PC-3 (cell line): ENCODE data around the gene CFAP410.

Experiments
- EZH2phosphoT487 ChIP-seq: fragments of 300-600 bp; sonication (generic); IDR thresholded peaks from 2 replicates; pipeline ENCODE4 v1.6.1; 2018; ENCODE audit warnings: mild to moderate bottlenecking, antibody characterized with exemption, low read length, borderline replicate concordance
- TF ChIP-seq, protein P1 (sequence below): fragments of 300-600 bp; sonication (generic); conservative IDR thresholded peaks from 2 replicates; pipeline ENCODE4 v1.5.1; 2017; ENCODE audit warnings: antibody characterized with exemption, low read depth, mild to moderate bottlenecking, low read length

GRCh38 chr21:44332383-44332782, 6.8 kb downstream of the CFAP410 start:
- TF ChIP-seq, protein P1, sequence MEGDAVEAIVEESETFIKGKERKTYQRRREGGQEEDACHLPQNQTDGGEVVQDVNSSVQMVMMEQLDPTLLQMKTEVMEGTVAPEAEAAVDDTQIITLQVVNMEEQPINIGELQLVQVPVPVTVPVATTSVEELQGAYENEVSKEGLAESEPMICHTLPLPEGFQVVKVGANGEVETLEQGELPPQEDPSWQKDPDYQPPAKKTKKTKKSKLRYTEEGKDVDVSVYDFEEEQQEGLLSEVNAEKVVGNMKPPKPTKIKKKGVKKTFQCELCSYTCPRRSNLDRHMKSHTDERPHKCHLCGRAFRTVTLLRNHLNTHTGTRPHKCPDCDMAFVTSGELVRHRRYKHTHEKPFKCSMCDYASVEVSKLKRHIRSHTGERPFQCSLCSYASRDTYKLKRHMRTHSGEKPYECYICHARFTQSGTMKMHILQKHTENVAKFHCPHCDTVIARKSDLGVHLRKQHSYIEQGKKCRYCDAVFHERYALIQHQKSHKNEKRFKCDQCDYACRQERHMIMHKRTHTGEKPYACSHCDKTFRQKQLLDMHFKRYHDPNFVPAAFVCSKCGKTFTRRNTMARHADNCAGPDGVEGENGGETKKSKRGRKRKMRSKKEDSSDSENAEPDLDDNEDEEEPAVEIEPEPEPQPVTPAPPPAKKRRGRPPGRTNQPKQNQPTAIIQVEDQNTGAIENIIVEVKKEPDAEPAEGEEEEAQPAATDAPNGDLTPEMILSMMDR = no peak
- TF ChIP-seq EZH2phosphoT487 = no peak
